ENCODE data around the gene CLIC4. TPM values are rescaled to one million over a fixed set of nuclear protein-coding genes. Genes with fewer than 3 reads are reported as not detected.
A peak's percentile ranks its signal among the peaks of the same experiment; 100 is the strongest.

The CLIC4 gene
- total and polyA plus RNA-seq, 9 of the 15 experiments (the other 6 are each of a cell fraction or from before 2014, with no cell fraction given): 16.0 to 67.5 (median 38.4) TPM

DNA sequence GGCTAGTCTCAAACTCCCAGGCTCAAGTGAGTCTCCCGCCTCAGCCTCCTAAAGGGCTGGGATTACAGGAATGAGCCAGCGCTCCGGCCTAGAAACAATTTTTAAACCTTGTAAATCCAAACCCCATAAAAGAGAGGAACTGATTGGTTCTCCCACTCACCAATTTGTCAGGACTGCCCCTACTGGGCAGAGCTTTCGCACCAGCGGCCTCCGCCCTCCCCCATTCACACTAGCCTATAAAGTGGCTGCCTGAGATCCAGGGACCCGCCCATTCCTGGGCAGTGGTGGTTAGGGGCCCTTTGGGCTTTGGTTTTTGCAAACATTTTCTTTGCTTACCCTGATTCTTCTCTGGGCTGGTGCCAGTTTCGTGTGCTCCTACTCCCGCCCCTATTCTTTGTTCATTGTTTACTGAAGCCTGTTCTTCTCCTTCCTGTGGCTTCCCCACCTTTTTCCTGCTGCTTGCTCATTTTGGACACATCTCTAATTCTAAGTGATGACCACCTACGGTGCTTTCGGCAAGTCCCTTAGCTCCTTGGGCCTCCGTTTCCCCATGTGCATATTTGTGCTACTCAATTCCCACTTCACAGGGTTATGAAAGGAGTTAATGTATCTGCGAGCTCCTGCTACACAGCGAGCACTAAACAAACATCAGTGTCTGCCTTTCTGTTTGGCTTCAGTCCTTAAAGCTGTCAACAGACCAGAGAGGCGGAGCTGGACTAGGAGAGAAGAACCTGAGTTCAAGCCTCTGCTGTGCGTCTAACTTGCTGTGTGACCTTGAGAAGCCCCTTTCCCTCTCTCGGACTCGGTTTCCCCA lies 39.8 kb upstream of the CLIC4 start (continued):
- TF ChIP-seq DPF2 (IDR thresholded peaks at IDR 0.05) (no peak; the same call in 1 of the 2 replicates), KAT8 (IDR thresholded peaks at IDR 0.05; ENCODE audit: low read depth) (no peak), NEUROD1 (IDR thresholded peaks at IDR 0.05; ENCODE audit: borderline replicate concordance, low read depth, low read length, partially characterized antibody) (no peak), ZNF77 (CRISPR knock-in tag; IDR thresholded peaks at IDR 0.05) (no peak), MCM3 (IDR thresholded peaks at IDR 0.05) (no peak), ZBTB8A (IDR thresholded peaks at IDR 0.05; ENCODE audit: partially characterized antibody) (no peak), ZNF232 (CRISPR knock-in tag; IDR thresholded peaks at IDR 0.05) (no peak), SNIP1 (IDR thresholded peaks at IDR 0.05; ENCODE audit: low read depth) (no peak), ZFPM2 (CRISPR knock-in tag; IDR thresholded peaks at IDR 0.05) (no peak), GABPA (tag; conservative IDR thresholded peaks at IDR 0.05; ENCODE audit: low read depth) (no peak), CCAR2 (IDR thresholded peaks at IDR 0.05; ENCODE audit: low read depth, low read length) (no peak), WHSC1 (IDR thresholded peaks at IDR 0.05; ENCODE audit: low read length) (no peak), ZNF764 (CRISPR knock-in tag; IDR thresholded peaks at IDR 0.05; ENCODE audit: low read depth) (no peak), BRD4 (IDR thresholded peaks at IDR 0.05) (no peak), NFRKB (IDR thresholded peaks at IDR 0.05; ENCODE audit: low read depth) (peak; percentile 39; the same call in 1 of the 2 replicates), ESRRA (IDR thresholded peaks at IDR 0.05; ENCODE audit: borderline replicate concordance, low read depth) (no peak; the same call in 1 of the 2 replicates), CBX2 (IDR thresholded peaks at IDR 0.05; ENCODE audit: insufficient read depth, low read length, poor library complexity, severe bottlenecking) (no peak), ZNF408 (CRISPR knock-in tag; IDR thresholded peaks at IDR 0.05; ENCODE audit: low read depth) (no peak), TFAM (CRISPR knock-in tag; conservative IDR thresholded peaks at IDR 0.05) (no peak)
- TF ChIP-seq, protein P1, sequence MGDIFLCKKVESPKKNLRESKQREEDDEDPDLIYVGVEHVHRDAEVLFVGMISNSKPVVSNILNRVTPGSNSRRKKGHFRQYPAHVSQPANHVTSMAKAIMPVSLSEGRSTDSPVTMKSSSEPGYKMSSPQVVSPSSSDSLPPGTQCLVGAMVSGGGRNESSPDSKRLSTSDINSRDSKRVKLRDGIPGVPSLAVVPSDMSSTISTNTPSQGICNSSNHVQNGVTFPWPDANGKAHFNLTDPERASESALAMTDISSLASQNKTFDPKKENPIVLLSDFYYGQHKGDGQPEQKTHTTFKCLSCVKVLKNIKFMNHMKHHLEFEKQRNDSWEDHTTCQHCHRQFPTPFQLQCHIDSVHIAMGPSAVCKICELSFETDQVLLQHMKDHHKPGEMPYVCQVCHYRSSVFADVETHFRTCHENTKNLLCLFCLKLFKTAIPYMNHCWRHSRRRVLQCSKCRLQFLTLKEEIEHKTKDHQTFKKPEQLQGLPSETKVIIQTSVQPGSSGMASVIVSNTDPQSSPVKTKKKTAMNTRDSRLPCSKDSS (IDR thresholded peaks at IDR 0.05; ENCODE audit: low read depth, partially characterized antibody): no peak
- TF ChIP-seq, protein P2, sequence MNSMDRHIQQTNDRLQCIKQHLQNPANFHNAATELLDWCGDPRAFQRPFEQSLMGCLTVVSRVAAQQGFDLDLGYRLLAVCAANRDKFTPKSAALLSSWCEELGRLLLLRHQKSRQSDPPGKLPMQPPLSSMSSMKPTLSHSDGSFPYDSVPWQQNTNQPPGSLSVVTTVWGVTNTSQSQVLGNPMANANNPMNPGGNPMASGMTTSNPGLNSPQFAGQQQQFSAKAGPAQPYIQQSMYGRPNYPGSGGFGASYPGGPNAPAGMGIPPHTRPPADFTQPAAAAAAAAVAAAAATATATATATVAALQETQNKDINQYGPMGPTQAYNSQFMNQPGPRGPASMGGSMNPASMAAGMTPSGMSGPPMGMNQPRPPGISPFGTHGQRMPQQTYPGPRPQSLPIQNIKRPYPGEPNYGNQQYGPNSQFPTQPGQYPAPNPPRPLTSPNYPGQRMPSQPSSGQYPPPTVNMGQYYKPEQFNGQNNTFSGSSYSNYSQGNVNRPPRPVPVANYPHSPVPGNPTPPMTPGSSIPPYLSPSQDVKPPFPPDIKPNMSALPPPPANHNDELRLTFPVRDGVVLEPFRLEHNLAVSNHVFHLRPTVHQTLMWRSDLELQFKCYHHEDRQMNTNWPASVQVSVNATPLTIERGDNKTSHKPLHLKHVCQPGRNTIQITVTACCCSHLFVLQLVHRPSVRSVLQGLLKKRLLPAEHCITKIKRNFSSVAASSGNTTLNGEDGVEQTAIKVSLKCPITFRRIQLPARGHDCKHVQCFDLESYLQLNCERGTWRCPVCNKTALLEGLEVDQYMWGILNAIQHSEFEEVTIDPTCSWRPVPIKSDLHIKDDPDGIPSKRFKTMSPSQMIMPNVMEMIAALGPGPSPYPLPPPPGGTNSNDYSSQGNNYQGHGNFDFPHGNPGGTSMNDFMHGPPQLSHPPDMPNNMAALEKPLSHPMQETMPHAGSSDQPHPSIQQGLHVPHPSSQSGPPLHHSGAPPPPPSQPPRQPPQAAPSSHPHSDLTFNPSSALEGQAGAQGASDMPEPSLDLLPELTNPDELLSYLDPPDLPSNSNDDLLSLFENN (IDR thresholded peaks at IDR 0.05; ENCODE audit: low read depth in 2 of 2, low read length in 2 of 2): no peak
- TF ChIP-seq, protein P3, sequence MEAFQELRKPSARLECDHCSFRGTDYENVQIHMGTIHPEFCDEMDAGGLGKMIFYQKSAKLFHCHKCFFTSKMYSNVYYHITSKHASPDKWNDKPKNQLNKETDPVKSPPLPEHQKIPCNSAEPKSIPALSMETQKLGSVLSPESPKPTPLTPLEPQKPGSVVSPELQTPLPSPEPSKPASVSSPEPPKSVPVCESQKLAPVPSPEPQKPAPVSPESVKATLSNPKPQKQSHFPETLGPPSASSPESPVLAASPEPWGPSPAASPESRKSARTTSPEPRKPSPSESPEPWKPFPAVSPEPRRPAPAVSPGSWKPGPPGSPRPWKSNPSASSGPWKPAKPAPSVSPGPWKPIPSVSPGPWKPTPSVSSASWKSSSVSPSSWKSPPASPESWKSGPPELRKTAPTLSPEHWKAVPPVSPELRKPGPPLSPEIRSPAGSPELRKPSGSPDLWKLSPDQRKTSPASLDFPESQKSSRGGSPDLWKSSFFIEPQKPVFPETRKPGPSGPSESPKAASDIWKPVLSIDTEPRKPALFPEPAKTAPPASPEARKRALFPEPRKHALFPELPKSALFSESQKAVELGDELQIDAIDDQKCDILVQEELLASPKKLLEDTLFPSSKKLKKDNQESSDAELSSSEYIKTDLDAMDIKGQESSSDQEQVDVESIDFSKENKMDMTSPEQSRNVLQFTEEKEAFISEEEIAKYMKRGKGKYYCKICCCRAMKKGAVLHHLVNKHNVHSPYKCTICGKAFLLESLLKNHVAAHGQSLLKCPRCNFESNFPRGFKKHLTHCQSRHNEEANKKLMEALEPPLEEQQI (IDR thresholded peaks at IDR 0.05): no peak

Data from K562 (cell line).